Fibroblast of skin of back (primary cell): ENCODE measurements around the gene TEN1.

ENCODE experiments used
- DNase-seq: peaks from one replicate; pipeline ENCODE4 v3.0.0-alpha.2; 2013

The TEN1 gene

GRCh38 chr17:76007850-76008165, 28.8 kb downstream of the TEN1 start:
- DNase-seq: no peak

- DNase-seq: no peak
Measured at GRCh38 chr17:76008208-76008607, 29.2 kb downstream of the TEN1 start.

- DNase-seq: no peak
Measured at GRCh38 chr17:76008630-76009425, 29.8 kb downstream of the TEN1 start.

GRCh38 chr17:76009447-76009846, 30.4 kb downstream of the TEN1 start:
- no peak for DNase-seq

GRCh38 chr17:76009969-76010661, 31.1 kb downstream of the TEN1 start:
- DNase-seq: no peak

- no peak for DNase-seq
Measured at GRCh38 chr17:76011951-76012350, 32.9 kb downstream of the TEN1 start.

GRCh38 chr17:76013377-76013932, 34.4 kb downstream of the TEN1 start:
- no peak for DNase-seq

- DNase-seq: peak; percentile 64
Measured at GRCh38 chr17:76014100-76014924, 35.3 kb downstream of the TEN1 start.

- DNase-seq: no peak
Measured at GRCh38 chr17:76014925-76015261, 35.9 kb downstream of the TEN1 start.

- no peak for DNase-seq
Measured at GRCh38 chr17:76017481-76018339, 38.7 kb downstream of the TEN1 start.

- DNase-seq: no peak
Measured at GRCh38 chr17:76018340-76018680, 39.3 kb downstream of the TEN1 start.

GRCh38 chr17:76018801-76019200, 39.8 kb downstream of the TEN1 start:
- DNase-seq: no peak

GRCh38 chr17:76019833-76020467, 40.9 kb downstream of the TEN1 start:
- DNase-seq: no peak

- no peak for DNase-seq
Measured at GRCh38 chr17:76022285-76022684, 43.2 kb downstream of the TEN1 start.

GRCh38 chr17:76022973-76023899, 44.2 kb downstream of the TEN1 start:
- no peak for DNase-seq

GRCh38 chr17:76023900-76024237, 44.8 kb downstream of the TEN1 start:
- no peak for DNase-seq

- no peak for DNase-seq
Measured at GRCh38 chr17:76024353-76024752, 45.3 kb downstream of the TEN1 start.

- DNase-seq: no peak
Measured at GRCh38 chr17:76025294-76025693, 46.3 kb downstream of the TEN1 start.

- no peak for DNase-seq
Measured at GRCh38 chr17:76026714-76027158, 47.7 kb downstream of the TEN1 start.

GRCh38 chr17:76027159-76027839, 48.3 kb downstream of the TEN1 start, which contains the start of gene EVPL:
TSS of gene EVPL (minus strand) at chr17:76027306. CDS start at chr17:76027198, 108 bp downstream.
- DNase-seq: no peak
